Immature natural killer cell (primary cell): ENCODE results near the gene SLX4IP. TPM values are rescaled to one million over a fixed set of nuclear protein-coding genes. Genes with fewer than 3 reads are reported as not detected.

Experiments used
- DNase-seq, 3 donors: peaks; one replicate each; pipeline ENCODE4 v3.0.0; 2022; ENCODE audit warnings: mixed read lengths in 1 of 3
- H3K27ac Mint-ChIP-seq, 6 donors: one replicate each; pipeline ENCODE4 v1.8.0; 2020; ENCODE audit warnings: mixed read lengths in 6 of 6, mild to moderate bottlenecking in 5 of 6, inconsistent platforms in 4 of 6, moderate library complexity in 3 of 6
- H3K27me3 Mint-ChIP-seq, 3 donors: one replicate each; pipeline ENCODE4 v1.8.0; 2020 to 2021; ENCODE audit warnings: low read depth in 3 of 3, mild to moderate bottlenecking in 3 of 3, mixed read lengths in 3 of 3, moderate library complexity in 3 of 3, inconsistent platforms in 1 of 3
- H3K36me3 Mint-ChIP-seq, 3 donors: one replicate each; pipeline ENCODE4 v1.8.0; 2020; ENCODE audit warnings: mixed read lengths in 3 of 3, inconsistent platforms in 2 of 3, mild to moderate bottlenecking in 2 of 3
- H3K4me1 Mint-ChIP-seq, 2 donors: one replicate each; pipeline ENCODE4 v1.8.0; 2020; ENCODE audit warnings: inconsistent platforms in 2 of 2, mild to moderate bottlenecking in 2 of 2, mixed read lengths in 2 of 2, moderate library complexity in 1 of 2
- H3K4me3 Mint-ChIP-seq, 5 donors: one replicate each; pipeline ENCODE4 v1.8.0; 2020; ENCODE audit warnings: mild to moderate bottlenecking in 5 of 5, mixed read lengths in 5 of 5, inconsistent platforms in 3 of 5, moderate library complexity in 3 of 5
- H3K9me3 Mint-ChIP-seq, 6 donors: one replicate each; pipeline ENCODE4 v1.8.0; 2020; ENCODE audit warnings: mild to moderate bottlenecking in 6 of 6, mixed read lengths in 6 of 6, inconsistent platforms in 4 of 6, moderate library complexity in 3 of 6
- polyA plus RNA-seq, 3 donors: library from polyadenylated mRNA; unstranded; fragments of 300-500 nt; fragmentation: Illumina TruSeq; gene quantifications; one replicate each; pipeline ENCODE4 v1.2.3, GENCODE V29; 2021

SLX4IP gene
- polyA plus RNA-seq, 3 donors from 2014 or later = 0.52 to 1.6 (median 0.75) TPM

DNA sequence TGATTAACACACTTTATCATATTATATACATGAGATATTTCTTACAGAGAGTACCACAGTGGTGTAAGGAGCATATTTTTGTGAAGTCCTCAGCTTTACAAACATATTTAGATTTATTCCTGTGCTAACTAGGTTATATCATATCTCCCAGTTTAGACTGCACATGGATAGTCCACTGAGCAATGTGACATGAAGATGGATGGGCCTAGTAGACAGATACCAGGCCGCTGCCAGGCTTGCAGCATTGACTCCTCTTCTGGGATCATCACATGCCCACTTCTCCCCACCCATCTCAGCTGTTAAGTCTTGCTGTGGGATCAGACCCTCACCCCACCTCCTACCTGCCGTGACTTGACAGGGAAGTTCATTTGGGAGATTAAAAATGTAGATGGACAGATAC lies 95.8 kb downstream of the SLX4IP start:
- DNase-seq = no peak
- peaks cover 0 to 1% (median 0%) of the 10 kb centered on the region in 3 donors for H3K27me3 Mint-ChIP-seq
- peaks cover 2 to 8% (median 3%) of the 10 kb centered on the region in 3 donors for H3K36me3 Mint-ChIP-seq
- H3K27ac Mint-ChIP-seq = peak overlapping the region in 1 of 6 donors; percentile 19
- H3K4me3 Mint-ChIP-seq = no peak overlapping the region
- no peaks in the 10 kb centered on the region for H3K9me3 Mint-ChIP-seq
- peaks cover 7 to 8% of the 10 kb centered on the region in 2 donors for H3K4me1 Mint-ChIP-seq

DNA sequence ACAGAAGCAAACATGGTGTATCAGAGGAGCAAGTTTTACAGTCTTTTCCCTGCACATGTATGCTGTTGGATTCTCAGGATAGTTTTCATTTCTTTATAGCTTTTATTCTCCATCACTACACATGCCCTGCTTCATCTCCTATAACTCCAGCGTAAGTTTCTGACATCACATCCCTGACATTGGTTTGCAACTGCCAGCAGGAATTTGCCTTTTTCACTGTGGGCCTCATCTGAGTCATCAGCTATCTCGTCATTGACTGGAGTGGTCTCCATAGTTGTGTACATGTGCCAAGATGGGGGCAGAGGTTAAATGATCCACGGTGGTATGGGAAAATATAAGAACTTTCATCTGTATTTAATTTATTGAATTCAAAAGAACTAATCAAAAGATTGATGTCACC lies 96.7 kb downstream of the SLX4IP start:
- no peaks in the 10 kb centered on the region for H3K27me3 Mint-ChIP-seq
- H3K4me1 Mint-ChIP-seq = peaks cover 6 to 7% of the 10 kb centered on the region in 2 donors
- H3K36me3 Mint-ChIP-seq = peaks cover 0 to 5% (median 0%) of the 10 kb centered on the region in 3 donors
- DNase-seq = no peak
- H3K9me3 Mint-ChIP-seq = no peaks in the 10 kb centered on the region
- H3K4me3 Mint-ChIP-seq = no peak overlapping the region
- H3K27ac Mint-ChIP-seq = no peak overlapping the region

DNA sequence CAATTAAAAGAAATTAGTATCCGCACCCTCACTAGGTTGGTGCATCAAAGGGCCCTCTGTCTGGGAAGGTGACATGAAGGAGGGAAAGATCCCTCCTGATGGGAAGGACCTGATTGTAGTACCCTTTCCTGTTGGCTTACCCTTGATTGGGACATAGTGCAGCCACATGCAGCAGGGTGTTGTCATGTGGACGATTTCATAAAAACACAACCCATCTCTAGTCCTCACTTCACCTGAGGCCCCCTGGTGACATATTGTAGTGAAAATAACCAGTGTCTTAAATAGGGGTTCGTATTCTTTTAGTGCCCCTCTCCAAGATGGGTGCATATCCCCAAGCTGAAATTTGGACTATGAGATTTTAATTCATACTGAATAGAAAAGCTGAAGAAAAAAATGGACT lies 97.3 kb downstream of the SLX4IP start:
- DNase-seq = no peak
- peaks cover 6 to 7% of the 10 kb centered on the region in 2 donors for H3K4me1 Mint-ChIP-seq
- no peak overlapping the region for H3K27ac Mint-ChIP-seq
- H3K36me3 Mint-ChIP-seq = peaks cover 0 to 5% (median 0%) of the 10 kb centered on the region in 3 donors
- H3K9me3 Mint-ChIP-seq = no peaks in the 10 kb centered on the region
- H3K27me3 Mint-ChIP-seq = no peaks in the 10 kb centered on the region
- no peak overlapping the region for H3K4me3 Mint-ChIP-seq

DNA sequence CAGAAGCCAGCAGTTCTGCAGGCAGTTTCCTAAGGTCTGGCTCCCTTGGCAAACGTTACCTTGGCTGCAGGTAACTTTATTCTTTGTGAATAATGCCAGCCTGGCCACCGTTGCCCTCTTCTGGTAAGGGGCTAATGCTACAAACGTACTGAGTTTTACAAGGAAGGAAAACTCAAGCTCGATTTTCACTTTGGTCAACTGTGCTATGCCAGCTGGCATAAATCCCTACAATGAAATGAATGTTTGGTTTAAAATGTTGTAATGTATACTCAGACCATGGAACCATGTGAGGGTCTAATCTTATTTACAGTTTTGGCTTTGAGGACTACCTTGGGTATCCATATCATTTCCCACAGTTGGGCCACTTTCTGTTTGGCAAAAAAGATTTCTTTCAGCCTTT lies 101.4 kb downstream of the SLX4IP start:
- H3K4me3 Mint-ChIP-seq = no peak overlapping the region
- H3K36me3 Mint-ChIP-seq = peaks cover 0 to 5% (median 0%) of the 10 kb centered on the region in 3 donors
- H3K27ac Mint-ChIP-seq = no peak overlapping the region
- peak in 2 of 3 donors; percentile 7 to 15 for DNase-seq
- H3K9me3 Mint-ChIP-seq = no peaks in the 10 kb centered on the region
- H3K4me1 Mint-ChIP-seq = peaks cover 10 to 16% of the 10 kb centered on the region in 2 donors
- H3K27me3 Mint-ChIP-seq = no peaks in the 10 kb centered on the region

DNA sequence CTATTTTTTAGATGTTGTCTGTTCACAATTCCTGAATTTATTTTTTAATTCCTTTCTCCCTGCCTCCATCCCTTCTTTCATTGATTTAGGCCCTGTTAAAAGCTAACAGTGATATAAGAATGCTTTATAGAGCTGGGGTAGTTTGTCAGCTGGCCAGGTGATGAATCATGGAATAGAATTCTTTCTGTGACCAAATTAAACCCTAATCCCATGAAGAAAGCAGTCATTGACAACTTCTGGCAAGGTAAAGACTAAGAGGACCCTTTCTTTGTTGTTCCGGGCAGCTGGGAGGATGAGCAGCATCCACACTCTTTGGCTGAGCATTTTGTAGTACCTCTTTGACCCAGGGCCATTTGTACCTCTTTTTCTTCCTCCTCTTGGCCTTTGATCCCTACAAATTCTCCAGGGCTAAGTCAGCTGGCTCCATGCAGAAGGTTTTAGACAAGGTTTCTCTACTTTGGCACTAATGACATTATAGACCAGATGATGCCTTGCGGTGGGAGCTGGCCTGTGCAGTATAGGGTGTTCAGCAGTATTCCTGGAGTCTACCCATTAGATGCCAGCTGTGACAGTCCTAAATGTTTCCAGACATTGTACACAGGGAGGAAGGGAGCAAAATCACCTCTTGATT lies 102.9 kb downstream of the SLX4IP start:
- H3K27ac Mint-ChIP-seq = no peak overlapping the region
- H3K4me3 Mint-ChIP-seq = no peak overlapping the region
- peaks cover 19 to 27% of the 10 kb centered on the region in 2 donors for H3K4me1 Mint-ChIP-seq
- H3K9me3 Mint-ChIP-seq = no peaks in the 10 kb centered on the region
- no peak for DNase-seq
- no peaks in the 10 kb centered on the region for H3K27me3 Mint-ChIP-seq
- peaks cover 0 to 5% (median 0%) of the 10 kb centered on the region in 3 donors for H3K36me3 Mint-ChIP-seq

DNA sequence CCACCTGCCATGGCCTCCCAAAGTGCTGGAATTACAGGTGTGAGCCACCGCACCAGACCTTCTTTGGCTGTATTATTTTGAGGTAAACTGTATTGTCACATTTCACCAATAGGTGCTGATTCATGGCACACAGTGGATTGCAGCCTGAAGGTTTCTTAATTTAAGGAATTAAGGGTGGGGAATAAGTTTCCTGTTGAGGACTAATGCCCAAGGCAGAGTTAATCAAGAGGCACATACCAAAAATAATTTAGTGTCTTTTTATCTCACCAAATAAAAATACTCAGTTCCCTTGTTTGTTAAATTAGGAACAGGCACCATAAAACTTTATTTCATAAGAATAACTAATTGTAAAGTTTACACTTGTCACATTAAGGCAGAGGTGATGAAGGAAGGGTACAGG lies 103.7 kb downstream of the SLX4IP start:
- no peak for DNase-seq
- Mint-ChIP-seq H3K4me3 (no peak overlapping the region), H3K27ac (peak overlapping the region in 2 of 6 donors; percentile 37 to 38), H3K9me3 (no peaks in the 10 kb centered on the region), H3K4me1 (peaks cover 21 to 33% of the 10 kb centered on the region in 2 donors), H3K27me3 (no peaks in the 10 kb centered on the region), H3K36me3 (peaks cover 0 to 5% (median 0%) of the 10 kb centered on the region in 3 donors)

DNA sequence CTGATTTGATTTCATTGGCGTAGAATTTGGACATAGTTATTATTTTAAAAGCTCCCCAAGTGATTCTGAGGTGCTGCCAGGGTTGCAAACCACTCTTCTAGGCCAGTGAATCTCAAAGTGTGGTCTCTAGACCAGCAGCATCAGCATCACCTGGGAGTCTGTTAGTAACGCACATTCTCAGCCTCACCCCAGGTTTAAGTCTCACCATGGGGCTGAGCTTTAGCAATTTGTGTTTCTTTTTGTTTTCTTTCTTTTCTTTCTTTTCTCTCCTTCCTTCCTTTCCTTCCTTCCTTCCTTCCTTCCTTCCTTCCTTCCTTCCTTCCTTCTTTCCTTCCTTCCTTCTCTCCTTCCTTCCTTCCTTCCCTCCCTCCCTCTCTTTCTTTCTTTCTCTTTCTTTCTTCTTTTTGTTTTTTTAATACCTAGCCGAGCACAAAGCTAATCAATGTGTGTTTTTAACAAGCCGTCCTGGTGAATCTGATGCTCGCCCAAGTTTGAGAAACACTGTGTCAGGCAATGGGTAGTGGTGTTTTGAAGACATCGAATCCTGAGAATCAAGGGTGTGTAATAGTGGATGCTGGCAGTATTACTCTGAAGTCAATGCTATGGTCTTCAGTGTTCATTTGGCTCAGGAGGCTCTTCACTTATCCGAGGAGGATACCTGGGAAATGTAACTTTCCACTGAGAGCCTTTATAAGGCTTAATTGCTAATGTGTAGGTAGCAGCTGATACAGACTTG lies 104.9 kb downstream of the SLX4IP start:
- H3K4me3 Mint-ChIP-seq = no peak overlapping the region
- H3K27me3 Mint-ChIP-seq = no peaks in the 10 kb centered on the region
- DNase-seq = no peak
- no peaks in the 10 kb centered on the region for H3K36me3 Mint-ChIP-seq
- peak overlapping the region in 2 of 6 donors; percentile 14 to 53 for H3K27ac Mint-ChIP-seq
- H3K4me1 Mint-ChIP-seq = peaks cover 21 to 33% of the 10 kb centered on the region in 2 donors
- no peaks in the 10 kb centered on the region for H3K9me3 Mint-ChIP-seq

DNA sequence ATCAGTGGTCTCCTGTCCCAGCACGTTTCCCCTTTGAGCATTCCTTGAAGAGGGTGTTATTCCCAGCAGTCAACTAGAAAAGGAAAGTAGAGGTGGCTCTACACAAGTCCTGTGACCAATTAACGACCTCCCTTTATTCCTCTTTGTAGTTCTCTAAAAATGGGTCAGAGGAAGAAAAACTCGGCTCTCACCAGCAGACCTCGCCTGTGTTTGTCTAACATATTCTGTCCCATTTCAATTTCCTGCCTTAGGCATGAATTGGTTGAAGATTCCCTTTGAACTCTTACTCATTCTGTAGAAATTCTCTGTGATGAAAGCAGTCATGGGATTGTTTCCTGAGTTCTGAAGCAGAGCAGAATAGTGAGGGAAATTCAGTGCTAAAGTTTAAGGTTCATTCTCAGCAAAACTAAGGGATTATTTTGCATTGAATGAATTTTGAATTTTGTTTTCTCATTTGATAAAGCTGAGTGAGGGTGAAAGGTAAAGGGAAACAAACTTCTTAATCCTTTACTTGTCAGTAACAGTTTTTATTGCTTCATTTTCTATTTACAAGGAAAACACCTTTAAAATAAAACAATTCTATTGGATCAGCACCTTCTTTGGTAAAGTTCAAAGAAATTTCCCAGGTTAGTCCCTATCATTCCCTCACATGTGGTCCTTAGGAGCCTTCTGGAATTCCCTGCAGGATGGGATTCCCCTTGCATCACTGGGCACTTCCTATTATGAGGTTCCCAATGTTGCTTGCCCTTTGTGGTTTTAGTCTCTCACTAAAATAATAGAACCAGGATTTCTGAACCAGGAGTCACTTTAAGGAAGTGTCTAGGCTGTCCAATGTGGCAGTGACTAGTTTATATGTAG lies 105.8 kb downstream of the SLX4IP start:
- no peaks in the 10 kb centered on the region for H3K27me3 Mint-ChIP-seq
- peak overlapping the region in 1 of 6 donors; percentile 53 for H3K27ac Mint-ChIP-seq
- no peaks in the 10 kb centered on the region for H3K36me3 Mint-ChIP-seq
- peaks cover 21 to 33% of the 10 kb centered on the region in 2 donors for H3K4me1 Mint-ChIP-seq
- DNase-seq = no peak
- no peaks in the 10 kb centered on the region for H3K9me3 Mint-ChIP-seq
- H3K4me3 Mint-ChIP-seq = no peak overlapping the region

DNA sequence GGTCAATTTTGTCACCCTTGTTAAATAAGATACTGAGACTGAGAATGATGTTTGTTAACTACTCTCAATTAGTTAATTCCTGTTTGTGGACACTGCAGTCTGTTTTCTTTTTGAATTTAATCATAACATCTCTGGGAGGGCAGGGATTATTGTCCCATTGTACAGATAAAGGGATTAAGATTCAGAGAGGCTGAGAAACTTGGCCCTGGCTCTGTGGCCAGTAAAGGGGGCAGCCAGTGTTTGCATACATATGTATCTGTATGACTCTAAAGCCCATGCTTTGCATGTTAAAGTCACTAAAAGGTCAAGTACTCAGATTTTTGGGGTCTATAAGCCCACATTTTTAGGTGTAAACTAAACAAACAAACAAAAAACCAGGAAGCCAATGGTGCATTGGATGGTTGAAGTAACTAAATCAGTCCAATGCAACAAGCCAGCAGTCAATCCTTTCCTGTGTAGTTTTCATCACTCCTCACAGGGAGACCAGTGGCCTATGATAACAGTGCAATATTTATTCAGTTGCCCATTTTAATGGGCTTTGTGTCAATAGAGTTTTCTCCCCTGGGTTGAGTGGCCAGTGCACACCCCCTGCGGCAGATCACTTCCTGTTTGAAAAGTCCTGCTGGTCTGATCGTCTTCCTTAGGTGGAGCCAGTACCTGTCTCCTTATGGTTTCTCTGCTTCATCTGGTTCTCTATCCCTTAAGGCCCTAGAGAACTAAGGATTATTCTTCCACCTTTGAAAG lies 106.7 kb downstream of the SLX4IP start:
- Mint-ChIP-seq H3K9me3 (no peaks in the 10 kb centered on the region), H3K4me1 (peaks cover 21 to 33% of the 10 kb centered on the region in 2 donors), H3K27ac (no peak overlapping the region), H3K4me3 (no peak overlapping the region), H3K27me3 (no peaks in the 10 kb centered on the region), H3K36me3 (no peaks in the 10 kb centered on the region)
- no peak for DNase-seq

DNA sequence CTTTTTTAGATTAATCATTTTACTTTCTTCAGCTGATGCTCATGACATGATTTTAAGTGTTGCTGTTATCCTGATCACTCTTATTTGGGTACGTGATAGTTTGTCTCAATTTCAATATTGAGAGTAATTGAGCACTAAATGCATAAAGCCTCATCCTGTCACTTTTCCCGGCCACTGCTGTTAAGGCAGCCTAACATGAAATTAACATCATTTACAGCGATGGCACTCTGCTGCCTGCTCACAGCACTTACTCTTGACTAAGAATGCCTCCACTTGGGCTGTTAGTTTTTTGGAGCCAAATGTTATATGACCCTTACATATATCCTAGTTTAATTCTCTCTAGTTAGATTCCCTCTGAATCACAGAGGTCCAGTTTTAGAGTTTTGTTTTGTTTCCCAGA lies 107.3 kb downstream of the SLX4IP start:
- Mint-ChIP-seq H3K27ac (no peak overlapping the region), H3K4me3 (no peak overlapping the region), H3K27me3 (peaks cover 0 to 2% (median 0%) of the 10 kb centered on the region in 3 donors), H3K9me3 (no peaks in the 10 kb centered on the region), H3K36me3 (no peaks in the 10 kb centered on the region), H3K4me1 (peaks cover 21 to 33% of the 10 kb centered on the region in 2 donors)
- DNase-seq = no peak

DNA sequence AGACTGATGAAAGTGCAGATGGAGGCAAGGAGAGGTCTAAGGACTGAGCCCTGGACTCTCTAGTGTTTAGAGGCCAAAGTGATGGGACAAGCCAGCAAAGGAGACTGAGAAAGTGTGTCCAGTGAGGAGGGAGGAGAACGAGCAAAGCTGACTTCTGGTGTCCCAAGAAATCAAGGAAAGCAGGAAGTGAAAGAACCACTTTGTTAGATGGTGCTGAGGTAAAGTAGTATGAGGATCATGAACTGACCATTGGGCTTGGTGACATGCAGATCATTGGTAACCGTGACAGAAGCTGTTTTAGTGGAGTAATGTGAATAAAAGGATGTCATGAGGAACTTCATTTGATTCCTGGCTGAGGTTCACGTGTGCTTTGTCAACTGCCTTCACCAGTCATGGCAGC lies 108.4 kb downstream of the SLX4IP start:
- Mint-ChIP-seq H3K27ac (peak overlapping the region in 2 of 6 donors; percentile 8 to 10), H3K9me3 (no peaks in the 10 kb centered on the region), H3K4me1 (peaks cover 21 to 33% of the 10 kb centered on the region in 2 donors), H3K36me3 (no peaks in the 10 kb centered on the region), H3K4me3 (no peak overlapping the region), H3K27me3 (peaks cover 0 to 2% (median 0%) of the 10 kb centered on the region in 3 donors)
- no peak for DNase-seq

DNA sequence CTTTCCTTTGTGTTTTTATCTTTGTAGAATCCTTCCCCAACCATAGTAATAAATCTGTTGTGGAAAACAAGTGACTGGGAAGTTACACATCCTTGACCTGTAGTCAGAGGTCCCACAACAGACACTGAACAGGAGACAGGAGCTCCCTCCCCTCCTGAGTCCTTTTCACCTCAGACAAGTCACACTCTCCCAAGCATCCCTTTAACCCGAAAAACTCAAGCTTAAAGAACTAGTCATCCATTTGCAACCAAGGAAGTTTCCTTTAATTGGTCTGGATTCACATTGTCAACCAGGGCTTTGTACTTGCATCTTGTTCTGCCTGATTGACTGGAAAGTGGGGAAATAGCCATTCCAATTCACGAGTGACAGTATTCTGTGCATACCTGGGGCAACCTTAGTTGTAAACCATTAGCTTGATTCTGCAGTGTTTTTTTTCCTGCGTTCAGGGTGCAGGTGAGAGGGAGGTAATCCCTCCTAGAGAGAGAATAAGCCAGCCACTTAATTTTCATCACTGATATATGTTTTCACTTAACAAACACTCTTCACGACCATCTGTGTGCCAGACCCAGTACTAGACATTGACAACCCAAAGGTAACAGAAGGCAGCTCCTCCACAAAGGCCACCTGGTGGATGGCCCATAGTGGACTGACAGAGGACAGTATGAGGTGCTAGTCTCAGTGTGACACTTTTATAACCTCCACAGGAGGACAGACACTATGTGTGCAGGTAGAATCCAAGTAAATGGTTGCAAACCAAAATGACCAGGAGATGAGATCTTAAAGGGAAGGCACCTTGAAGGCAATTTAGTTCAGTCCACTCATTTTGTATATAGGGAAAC lies 112.4 kb downstream of the SLX4IP start:
- peak overlapping the region in 3 of 6 donors; percentile 8 to 83 (median 21) for H3K27ac Mint-ChIP-seq
- peaks cover 0 to 2% (median 0%) of the 10 kb centered on the region in 3 donors for H3K27me3 Mint-ChIP-seq
- no peaks in the 10 kb centered on the region for H3K9me3 Mint-ChIP-seq
- H3K36me3 Mint-ChIP-seq = no peaks in the 10 kb centered on the region
- DNase-seq = no peak
- peaks cover 29 to 40% of the 10 kb centered on the region in 2 donors for H3K4me1 Mint-ChIP-seq
- H3K4me3 Mint-ChIP-seq = no peak overlapping the region
